GM18951 (cell line): Measurements from ENCODE around the gene SPG11.

Source experiments
- POLR2A ChIP-seq: IDR thresholded peaks from 4 replicates; pipeline ENCODE4 v1.6.1; 2011; ENCODE audit warnings: mild to moderate bottlenecking; ENCODE audit not compliant: insufficient read length, insufficient read depth; ENCODE audit errors: extremely low read depth
- in situ Hi-C: fragments of 300-500 bp; cut with MboI; formaldehyde crosslinking; loops from one replicate; pipeline ENCODE4 v1.12.0; 2022; ENCODE audit warnings: low sequenced_read_pairs, mixed read lengths, inconsistent platforms; ENCODE audit not compliant: unreplicated experiment

SPG11 gene

GRCh38 chr15:44666210-44667038 lies 3.0 kb upstream of the SPG11 start:
- TF ChIP-seq POLR2A, result peak; percentile 35
- in situ Hi-C loops, result loop anchor here (5.0 kb wide), 1 partner anchor 51 kb away; no protein-coding TSS in a partner anchor

DNA sequence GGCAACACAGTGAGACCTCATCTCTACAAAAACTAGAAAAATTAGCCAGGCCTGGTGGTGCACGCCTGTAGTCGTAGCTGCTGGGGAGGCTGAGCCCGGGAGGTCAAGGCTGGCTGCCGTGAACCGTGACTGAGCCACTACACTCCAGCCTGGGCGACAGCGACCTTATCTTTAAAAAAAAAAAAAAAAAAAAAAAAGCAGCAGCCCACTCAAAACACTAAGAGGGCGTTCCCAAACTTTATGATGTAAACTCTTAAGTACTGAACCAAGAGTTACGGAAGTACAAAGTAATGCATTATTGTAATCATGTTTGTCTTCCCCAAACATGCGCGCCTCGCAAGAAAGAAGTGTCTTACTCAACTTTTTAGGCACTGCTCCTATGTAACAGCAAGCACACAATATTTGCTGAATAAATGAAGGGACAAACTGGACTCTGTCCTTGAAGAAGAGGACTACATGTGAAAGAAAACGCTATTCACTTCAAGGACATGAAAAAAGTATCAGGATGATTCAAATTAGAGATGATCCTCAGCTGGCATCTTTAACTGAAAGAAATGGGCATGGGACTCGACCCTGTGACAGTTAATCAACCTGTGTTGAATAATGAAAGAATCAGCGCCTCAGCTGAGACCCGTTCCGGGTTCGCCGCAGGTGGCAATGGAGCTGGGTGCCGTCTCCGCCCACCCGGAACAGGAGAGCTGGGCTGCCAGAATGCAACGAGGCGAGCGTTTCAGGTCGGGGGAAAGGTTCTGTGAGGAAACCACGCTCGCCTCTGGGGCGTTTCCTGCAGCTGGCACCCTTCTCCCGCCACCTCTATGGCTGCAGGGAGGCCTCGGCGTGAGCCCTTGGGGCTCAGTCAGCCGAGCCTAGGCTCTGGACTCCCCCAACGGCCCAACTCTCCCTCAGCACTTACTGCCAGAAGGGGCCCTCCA lies 718 bp downstream of the SPG11 start:
- in situ Hi-C loops, result no loop called here
- no peak for TF ChIP-seq POLR2A

GRCh38 chr15:44661576-44661975 lies 1.9 kb downstream of the SPG11 start:
- TF ChIP-seq POLR2A, result no peak
- in situ Hi-C loops, result no loop called here

DNA sequence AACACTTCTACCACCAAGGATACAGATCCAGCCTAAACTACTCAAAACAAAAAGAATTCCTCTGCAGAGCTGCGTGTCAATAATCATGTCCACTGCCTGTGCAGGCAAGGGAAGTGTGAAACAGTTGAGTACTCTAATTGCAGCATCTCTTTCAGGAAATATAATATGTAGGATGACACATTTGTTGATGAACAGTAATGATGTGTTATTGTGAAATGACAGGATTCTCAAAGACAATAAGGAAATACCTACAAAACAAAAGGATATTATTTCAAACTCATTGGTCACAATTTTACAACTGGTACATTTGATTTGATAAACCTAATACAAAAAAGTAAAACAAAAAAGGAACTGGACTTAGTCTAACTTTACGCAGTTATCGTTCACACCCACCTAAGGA lies 4.4 kb downstream of the SPG11 start:
- in situ Hi-C loops, result no loop called here
- no peak for TF ChIP-seq POLR2A

- in situ Hi-C loops, result no loop called here
- no peak for TF ChIP-seq POLR2A
These were observed 6.1 kb downstream of the SPG11 start for GRCh38 chr15:44657378-44657777.

GRCh38 chr15:44656913-44657312 lies 6.5 kb downstream of the SPG11 start:
- in situ Hi-C loops, result no loop called here
- TF ChIP-seq POLR2A, result no peak

DNA sequence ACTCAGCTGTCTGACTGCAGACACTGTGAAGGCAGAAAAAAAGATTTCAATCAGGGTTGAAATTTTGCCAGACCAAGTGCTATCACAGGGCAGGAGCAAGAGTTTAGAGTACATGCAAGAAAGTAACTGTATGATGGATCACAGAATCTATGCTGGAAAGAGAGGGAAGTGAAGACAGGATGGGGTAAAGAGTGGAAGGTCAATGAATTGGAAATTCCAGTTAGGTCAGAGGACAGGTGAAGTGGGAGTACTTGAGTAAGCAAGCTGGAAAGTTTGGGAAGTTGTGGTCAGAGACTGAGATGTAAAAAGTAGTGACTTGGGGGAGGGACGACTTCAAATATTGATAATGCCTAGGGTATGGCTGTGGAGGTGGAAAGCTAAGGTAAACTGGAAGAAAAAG lies 7.2 kb downstream of the SPG11 start:
- in situ Hi-C loops, result no loop called here
- TF ChIP-seq POLR2A, result no peak

GRCh38 chr15:44654858-44655257 lies 8.6 kb downstream of the SPG11 start:
- no peak for TF ChIP-seq POLR2A
- in situ Hi-C loops, result no loop called here

DNA sequence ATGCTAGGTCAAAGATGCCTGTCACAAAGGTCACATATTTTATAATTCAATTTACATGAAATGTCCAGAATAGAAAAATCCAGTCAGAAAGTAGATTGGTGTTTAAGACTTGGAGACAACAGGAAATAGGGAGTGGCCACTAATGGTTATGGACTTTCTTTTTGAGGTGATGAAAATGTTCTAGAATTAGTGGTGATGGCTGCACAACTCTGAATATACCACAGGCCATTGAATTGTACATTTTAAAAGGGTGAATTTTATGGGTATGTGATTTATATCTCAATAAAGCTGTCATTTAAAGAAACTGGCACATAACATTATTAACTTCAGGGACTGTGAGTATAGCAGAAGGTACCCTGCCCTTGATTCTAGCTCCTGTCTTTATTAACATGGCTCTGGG lies 15.8 kb downstream of the SPG11 start:
- in situ Hi-C loops, result no loop called here
- TF ChIP-seq POLR2A, result no peak

DNA sequence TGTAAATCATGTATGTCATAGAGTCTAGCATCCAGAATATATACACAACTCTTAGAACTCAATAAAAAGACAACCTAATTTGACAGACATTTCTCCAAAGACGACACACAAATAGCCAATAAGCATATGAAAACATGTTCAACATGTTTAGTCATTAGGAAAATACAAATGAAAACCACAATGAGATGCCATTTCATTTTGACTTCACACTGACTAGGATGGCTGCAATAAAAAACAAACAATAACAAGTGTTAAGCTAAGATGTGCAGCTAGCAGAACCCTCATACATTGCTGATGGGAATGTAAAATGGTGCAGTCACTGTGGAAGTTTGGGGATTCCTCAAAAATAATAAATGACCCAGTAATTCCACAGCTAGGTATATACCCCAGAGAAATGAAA lies 16.4 kb downstream of the SPG11 start:
- TF ChIP-seq POLR2A, result no peak
- in situ Hi-C loops, result no loop called here

GRCh38 chr15:44646460-44646859 lies 17.0 kb downstream of the SPG11 start:
- TF ChIP-seq POLR2A, result no peak
- in situ Hi-C loops, result no loop called here

GRCh38 chr15:44641651-44642050 lies 21.8 kb downstream of the SPG11 start:
- TF ChIP-seq POLR2A, result no peak
- in situ Hi-C loops, result no loop called here

DNA sequence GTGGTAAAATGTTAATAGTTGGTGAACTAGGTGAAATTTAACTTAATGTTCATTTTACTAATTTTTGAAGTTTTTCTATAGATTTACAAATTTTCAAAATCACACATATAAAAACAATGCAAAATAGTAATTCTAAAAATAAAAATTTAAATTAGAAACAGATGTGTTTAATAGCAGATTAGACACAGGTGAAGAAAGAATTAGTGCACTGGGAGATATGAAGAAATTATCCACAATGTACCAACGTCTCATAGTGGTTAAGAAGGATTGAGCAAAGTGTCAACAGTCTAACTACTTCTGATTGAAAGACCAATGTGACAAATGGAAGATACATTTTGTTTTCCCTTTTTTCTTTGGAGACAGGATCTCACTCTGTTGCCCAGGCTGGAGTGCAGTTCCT lies 26.5 kb downstream of the SPG11 start:
- in situ Hi-C loops, result no loop called here
- TF ChIP-seq POLR2A, result no peak
